Activated B cell treated with CpG ODN at 0.5 μM for 24 hours (primary cell): ENCODE data around the gene ATP2B2. TPM values are rescaled to one million over a fixed set of nuclear protein-coding genes. Genes with fewer than 3 reads are reported as not detected.

Source experiments
- ATAC-seq: fragments of 200-7000 bp; cut with Tn5 transposase; one replicate; pipeline ENCODE4 v1.10.0; 2021; ENCODE audit warnings: low read depth, mild to moderate bottlenecking, moderate library complexity
- CTCF ChIA-PET: fragments of 350-600 bp; sonication (Branson Sonifier 250); formaldehyde crosslinking; loops from one replicate; lab custom pipeline; 2021; ENCODE audit warnings: antibody characterized with exemption; lab: Charles Lee
- POLR2A ChIA-PET: fragments of 350-600 bp; sonication (Branson Sonifier 250); formaldehyde crosslinking; loops from one replicate; lab custom pipeline; 2021; ENCODE audit warnings: antibody characterized with exemption; lab: Charles Lee
- DNase-seq: peaks from one replicate; pipeline ENCODE4 v3.0.0; 2022
- H3K27ac Mint-ChIP-seq: one replicate; pipeline ENCODE4 v1.8.0; 2020; ENCODE audit warnings: mixed read lengths
- H3K27me3 Mint-ChIP-seq: one replicate; pipeline ENCODE4 v1.8.0; 2021; ENCODE audit warnings: mixed read lengths
- H3K36me3 Mint-ChIP-seq: one replicate; pipeline ENCODE4 v1.8.0; 2021; ENCODE audit warnings: low read depth, mixed read lengths
- H3K4me1 Mint-ChIP-seq: one replicate; pipeline ENCODE4 v1.8.0; 2021; ENCODE audit warnings: mixed read lengths
- H3K4me3 Mint-ChIP-seq: one replicate; pipeline ENCODE4 v1.8.0; 2020; ENCODE audit warnings: mild to moderate bottlenecking, mixed read lengths
- H3K9me3 Mint-ChIP-seq: one replicate; pipeline ENCODE4 v1.8.0; 2020; ENCODE audit warnings: mixed read lengths
- intact Hi-C: fragments of 100-400 bp; cut with micrococcal nuclease; formaldehyde crosslinking; loops from one replicate; pipeline ENCODE4 v1.15.1; 2024
- total RNA-seq: library from RNA; stranded (reverse); gene quantifications from 2 replicates; pipeline ENCODE4 v1.2.3, GENCODE V29; 2022
- TF ChIP-seq, protein P1 (sequence below): fragments of 200-600 bp; IDR thresholded peaks from one replicate; pipeline ENCODE4 v1.8.0; 2022; ENCODE audit warnings: antibody characterized with exemption, mild to moderate bottlenecking

The ATP2B2 gene
- total RNA-seq, 1 donor from 2014 or later: not detected

DNA sequence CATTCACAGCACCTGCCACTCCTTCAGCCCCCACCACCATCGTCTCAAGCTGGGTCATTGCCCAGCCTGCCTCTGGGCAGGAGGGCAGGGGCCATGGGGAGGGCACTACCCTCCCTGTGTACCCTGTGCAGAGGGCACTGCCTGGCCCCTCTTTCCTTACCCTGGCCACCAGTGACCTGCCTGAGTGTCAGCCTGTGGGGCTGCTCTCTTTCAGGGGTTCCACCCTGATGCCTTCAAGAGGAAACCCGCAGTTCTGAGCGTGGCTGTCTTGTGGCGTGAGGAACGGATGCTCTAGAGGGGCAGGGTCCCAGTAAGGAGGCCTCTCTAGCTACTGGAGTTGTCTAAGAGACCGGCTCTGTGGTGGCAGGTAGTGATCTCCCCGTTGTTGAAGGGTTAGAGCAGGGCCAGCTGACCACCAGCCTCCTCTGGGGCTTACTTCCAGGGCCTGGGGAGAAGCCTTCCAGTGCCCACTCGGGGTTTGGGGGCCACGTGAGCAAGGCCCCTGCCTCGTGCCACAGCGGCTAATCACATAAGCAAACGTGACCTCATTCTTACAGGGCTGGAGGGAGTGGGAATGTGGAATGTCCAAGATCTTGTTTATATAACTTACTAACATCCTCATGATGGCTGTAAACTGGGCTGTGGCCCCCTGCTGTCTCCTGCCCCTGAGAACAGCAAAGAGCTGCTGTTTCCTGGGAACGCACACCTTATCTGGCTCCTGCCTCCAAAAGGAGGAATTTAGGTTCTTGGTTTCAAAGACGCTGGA lies 153.1 kb downstream of the ATP2B2 start:
- POLR2A ChIA-PET: interaction anchor here (0.6 kb wide), 1 partner anchor 276 kb away, joined by 3 read pairs; no protein-coding TSS in a partner anchor
- H3K36me3 Mint-ChIP-seq: no peaks in the 10 kb centered on the region
- TF ChIP-seq, protein P1, sequence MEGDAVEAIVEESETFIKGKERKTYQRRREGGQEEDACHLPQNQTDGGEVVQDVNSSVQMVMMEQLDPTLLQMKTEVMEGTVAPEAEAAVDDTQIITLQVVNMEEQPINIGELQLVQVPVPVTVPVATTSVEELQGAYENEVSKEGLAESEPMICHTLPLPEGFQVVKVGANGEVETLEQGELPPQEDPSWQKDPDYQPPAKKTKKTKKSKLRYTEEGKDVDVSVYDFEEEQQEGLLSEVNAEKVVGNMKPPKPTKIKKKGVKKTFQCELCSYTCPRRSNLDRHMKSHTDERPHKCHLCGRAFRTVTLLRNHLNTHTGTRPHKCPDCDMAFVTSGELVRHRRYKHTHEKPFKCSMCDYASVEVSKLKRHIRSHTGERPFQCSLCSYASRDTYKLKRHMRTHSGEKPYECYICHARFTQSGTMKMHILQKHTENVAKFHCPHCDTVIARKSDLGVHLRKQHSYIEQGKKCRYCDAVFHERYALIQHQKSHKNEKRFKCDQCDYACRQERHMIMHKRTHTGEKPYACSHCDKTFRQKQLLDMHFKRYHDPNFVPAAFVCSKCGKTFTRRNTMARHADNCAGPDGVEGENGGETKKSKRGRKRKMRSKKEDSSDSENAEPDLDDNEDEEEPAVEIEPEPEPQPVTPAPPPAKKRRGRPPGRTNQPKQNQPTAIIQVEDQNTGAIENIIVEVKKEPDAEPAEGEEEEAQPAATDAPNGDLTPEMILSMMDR: no peak
- DNase-seq: no peak
- intact Hi-C loops: loop anchor here (10.0 kb wide), 1 partner anchor 102 kb away; no protein-coding TSS in a partner anchor
- H3K9me3 Mint-ChIP-seq: no peaks in the 10 kb centered on the region
- H3K4me1 Mint-ChIP-seq: peaks cover 45% of the 10 kb centered on the region
- no peak overlapping the region for H3K27ac Mint-ChIP-seq
- CTCF ChIA-PET: interaction anchor here (0.9 to 1.5 kb wide), 2 partner anchors 8 to 37 kb away, joined by 3 read pairs; no protein-coding TSS in a partner anchor
- H3K4me3 Mint-ChIP-seq: no peak overlapping the region
- ATAC-seq: peak; percentile 21
- no peaks in the 10 kb centered on the region for H3K27me3 Mint-ChIP-seq

DNA sequence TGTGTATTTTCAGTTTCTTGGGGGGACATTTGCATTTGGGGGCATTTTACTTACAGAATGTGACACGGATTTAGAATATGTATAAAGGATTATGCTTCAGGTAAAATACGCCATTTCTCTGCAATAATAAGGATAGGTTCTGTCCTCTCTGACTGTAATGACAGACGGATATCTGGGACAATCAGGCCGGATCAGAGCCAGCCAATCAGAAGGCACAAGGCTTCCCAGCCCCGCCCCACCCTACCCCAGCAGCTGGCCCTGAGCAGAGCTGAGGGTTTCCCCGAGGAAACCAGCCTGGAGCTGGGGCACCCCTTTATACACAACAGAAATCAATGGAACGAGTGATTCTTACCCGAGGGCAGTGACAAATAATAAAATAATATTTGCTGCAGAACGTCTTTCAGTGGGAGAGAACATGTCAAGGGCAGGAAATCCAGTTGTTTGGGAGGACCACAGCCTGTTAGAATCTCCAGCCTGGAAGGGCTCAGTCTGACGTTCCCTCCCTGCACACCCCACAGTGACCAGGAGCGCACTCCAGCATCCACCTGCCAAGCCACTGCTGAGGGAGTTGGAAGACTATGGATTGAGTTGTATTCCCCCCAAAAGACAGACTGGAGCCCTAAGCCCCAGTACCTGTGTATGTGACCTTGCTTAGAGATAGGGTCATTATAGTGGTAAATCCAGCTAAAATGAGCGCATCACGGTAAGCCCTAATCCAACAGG lies 154.2 kb downstream of the ATP2B2 start:
- CTCF ChIA-PET: no interaction called here
- Mint-ChIP-seq H3K9me3 (no peaks in the 10 kb centered on the region), H3K27ac (no peak overlapping the region), H3K4me3 (no peak overlapping the region), H3K27me3 (no peaks in the 10 kb centered on the region), H3K4me1 (peaks cover 34% of the 10 kb centered on the region), H3K36me3 (no peaks in the 10 kb centered on the region)
- POLR2A ChIA-PET: no interaction called here
- no peak for DNase-seq
- no peak for ATAC-seq
- intact Hi-C loops: loop anchor here (10.0 kb wide), 1 partner anchor 104 kb away; no protein-coding TSS in a partner anchor
- TF ChIP-seq, protein P1: no peak

DNA sequence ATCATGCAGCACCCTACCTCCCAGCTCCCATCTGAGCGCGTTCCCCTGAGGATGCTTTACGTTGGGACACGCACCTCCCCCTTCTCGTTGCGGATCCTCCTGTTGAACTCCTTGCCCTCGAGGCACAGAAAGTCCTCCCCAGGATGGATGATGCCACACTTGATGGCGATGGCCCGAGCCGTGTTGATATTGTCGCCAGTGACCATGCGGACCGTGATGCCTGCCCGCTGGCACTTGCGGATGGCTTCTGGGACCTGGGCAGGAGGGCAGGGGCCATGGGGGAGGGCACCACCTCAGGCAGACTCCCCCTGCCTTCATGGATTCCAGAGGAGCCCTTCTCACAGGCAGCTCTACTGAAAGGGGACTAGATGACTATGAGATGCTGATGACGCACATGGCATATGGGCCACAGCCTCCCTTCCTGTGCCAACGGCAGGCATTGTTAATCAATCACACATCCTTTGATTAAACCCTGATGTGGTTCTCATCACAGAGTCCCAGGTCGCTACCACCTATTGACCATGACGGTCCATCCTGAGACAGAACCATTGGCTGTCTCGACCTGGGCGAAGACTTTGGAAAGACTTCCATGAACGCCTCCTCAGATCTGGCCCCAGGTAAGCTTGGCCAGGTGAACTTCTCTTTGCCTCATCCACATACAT lies 154.9 kb downstream of the ATP2B2 start:
- Mint-ChIP-seq H3K27ac (no peak overlapping the region), H3K27me3 (no peaks in the 10 kb centered on the region), H3K4me1 (peaks cover 31% of the 10 kb centered on the region), H3K4me3 (no peak overlapping the region), H3K9me3 (no peaks in the 10 kb centered on the region), H3K36me3 (no peaks in the 10 kb centered on the region)
- ATAC-seq (no peak), DNase-seq (no peak)
- ChIA-PET CTCF (no interaction called here), POLR2A (no interaction called here)
- intact Hi-C loops: loop anchor here (10.0 kb wide), 1 partner anchor 104 kb away; no protein-coding TSS in a partner anchor
- TF ChIP-seq, protein P1: no peak

DNA sequence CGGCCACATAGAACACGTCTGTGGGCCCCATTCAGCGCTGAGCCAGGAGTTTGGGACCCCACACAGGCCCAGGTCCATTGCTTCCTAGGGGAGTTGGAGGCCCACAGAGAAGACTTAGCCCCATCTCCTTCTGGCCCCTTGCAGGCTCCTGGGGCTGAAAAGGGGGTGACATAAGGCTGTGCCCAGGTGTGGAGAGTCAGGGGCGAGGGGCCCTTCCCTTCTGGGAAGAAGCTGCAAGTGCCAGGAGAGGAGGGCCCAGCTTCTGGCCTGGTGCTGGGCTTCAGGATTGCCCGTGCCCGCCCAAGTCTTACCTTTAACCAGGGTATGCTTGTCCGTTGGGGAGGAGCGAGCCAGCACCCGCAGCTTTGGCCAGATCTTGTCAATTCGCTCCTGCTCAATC lies 155.6 kb downstream of the ATP2B2 start:
- no peaks in the 10 kb centered on the region for H3K27me3 Mint-ChIP-seq
- POLR2A ChIA-PET: no interaction called here
- no peak for ATAC-seq
- H3K9me3 Mint-ChIP-seq: no peaks in the 10 kb centered on the region
- no peak overlapping the region for H3K4me3 Mint-ChIP-seq
- H3K36me3 Mint-ChIP-seq: no peaks in the 10 kb centered on the region
- TF ChIP-seq, protein P1: no peak
- intact Hi-C loops: loop anchor here (10.0 kb wide), 1 partner anchor 105 kb away; no protein-coding TSS in a partner anchor
- peaks cover 27% of the 10 kb centered on the region for H3K4me1 Mint-ChIP-seq
- CTCF ChIA-PET: no interaction called here
- no peak for DNase-seq
- no peak overlapping the region for H3K27ac Mint-ChIP-seq

DNA sequence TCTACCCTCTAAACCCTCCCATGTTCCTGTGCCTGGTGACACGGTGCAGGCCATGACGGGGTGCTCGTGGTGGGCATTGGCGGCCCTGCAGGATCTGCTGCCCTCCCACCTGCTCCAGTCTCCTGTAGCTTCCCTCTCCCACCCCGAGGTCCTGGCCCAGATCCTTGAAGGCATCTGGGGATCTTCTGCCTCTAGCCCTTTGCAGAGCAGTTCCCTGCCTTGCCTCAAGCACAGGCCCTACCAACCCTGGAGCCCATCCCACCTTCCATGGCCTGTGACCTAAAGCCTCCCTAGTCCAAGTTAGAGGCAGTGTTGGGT lies 157.0 kb downstream of the ATP2B2 start:
- ChIA-PET POLR2A (no interaction called here), CTCF (no interaction called here)
- Mint-ChIP-seq H3K9me3 (no peaks in the 10 kb centered on the region), H3K27ac (no peak overlapping the region), H3K4me3 (no peak overlapping the region), H3K4me1 (peaks cover 20% of the 10 kb centered on the region), H3K36me3 (no peaks in the 10 kb centered on the region), H3K27me3 (peaks cover 2% of the 10 kb centered on the region)
- intact Hi-C loops: no loop called here
- TF ChIP-seq, protein P1: no peak
- DNase-seq (no peak), ATAC-seq (no peak)
